Ramos (cell line): ENCODE results near the gene RBM4.

Source experiments
- in situ Hi-C: fragments of 300-500 bp; cut with MboI; formaldehyde crosslinking; loops from one replicate; pipeline ENCODE4 v1.14.3; 2022; ENCODE audit warnings: low sequenced_read_pairs; ENCODE audit not compliant: unreplicated experiment

Gene RBM4

DNA sequence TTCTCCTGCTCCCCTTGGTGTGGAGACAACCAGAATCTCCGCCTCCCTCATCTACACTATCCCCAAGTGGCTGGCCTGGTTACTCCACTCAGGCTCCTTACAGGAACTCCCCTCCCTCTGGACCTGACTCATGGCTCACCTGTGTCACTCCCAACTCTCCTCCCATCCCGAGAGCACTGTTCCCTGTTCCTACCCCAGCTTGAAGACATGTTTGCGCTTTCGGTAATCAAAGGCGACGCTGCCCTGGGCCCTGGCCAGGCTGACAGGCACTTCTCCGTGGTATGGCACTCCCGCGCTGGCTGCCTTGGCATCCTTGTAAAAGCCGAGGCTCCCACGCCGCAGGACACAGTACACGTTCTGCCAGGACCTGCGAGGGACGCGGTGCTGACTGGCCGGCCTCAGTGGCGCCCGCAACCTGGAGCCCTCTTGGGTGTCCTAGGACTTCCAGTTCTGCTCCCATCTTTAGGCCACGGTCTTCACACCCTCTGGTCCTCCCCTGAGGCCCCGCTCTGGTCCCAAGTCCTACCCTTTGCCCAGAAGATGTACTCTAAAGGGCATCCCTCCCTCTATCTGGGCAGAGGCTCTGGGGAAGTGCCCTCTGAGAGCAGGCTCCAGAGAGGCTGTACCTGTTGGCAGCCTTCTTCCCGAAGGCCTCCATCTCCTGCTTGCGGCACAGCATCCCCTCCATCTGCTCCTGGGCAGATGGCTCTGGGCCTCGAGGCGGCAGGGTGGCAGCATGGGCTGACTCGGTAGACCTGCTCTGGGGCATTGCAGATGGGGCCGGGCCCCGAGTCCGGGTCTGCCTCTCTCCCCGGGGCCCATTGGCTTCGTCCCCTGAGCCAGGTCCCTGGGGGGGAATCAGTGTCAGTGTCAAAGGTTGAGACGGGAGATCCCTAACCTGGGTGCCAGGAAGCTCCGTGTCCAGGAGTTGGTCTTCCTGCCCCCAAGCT is 48.6 kb downstream of the RBM4 start:
- in situ Hi-C loops: no loop called here

DNA sequence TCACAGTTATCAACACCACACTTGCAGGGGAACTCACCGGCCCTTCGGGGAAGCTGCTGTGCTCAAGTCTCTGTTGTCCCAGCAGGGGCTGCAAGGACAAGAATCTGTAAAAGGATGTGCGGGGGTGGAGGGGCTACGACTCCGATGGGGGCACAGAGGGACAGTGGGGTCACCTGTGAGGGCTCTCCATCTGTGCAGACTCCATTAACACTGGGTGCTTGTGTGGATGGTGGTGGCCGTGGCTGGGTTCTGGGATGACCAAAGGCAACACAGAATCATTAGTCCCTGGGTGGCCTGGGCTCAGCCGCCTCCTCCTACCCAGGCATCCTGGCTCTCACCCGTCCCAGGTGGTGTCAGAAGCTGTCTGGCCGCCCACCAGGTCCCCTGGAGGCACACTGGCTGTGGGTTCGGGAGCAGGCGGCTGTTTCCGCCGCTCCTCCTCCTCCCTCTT is 49.4 kb downstream of the RBM4 start:
- in situ Hi-C loops: no loop called here

DNA sequence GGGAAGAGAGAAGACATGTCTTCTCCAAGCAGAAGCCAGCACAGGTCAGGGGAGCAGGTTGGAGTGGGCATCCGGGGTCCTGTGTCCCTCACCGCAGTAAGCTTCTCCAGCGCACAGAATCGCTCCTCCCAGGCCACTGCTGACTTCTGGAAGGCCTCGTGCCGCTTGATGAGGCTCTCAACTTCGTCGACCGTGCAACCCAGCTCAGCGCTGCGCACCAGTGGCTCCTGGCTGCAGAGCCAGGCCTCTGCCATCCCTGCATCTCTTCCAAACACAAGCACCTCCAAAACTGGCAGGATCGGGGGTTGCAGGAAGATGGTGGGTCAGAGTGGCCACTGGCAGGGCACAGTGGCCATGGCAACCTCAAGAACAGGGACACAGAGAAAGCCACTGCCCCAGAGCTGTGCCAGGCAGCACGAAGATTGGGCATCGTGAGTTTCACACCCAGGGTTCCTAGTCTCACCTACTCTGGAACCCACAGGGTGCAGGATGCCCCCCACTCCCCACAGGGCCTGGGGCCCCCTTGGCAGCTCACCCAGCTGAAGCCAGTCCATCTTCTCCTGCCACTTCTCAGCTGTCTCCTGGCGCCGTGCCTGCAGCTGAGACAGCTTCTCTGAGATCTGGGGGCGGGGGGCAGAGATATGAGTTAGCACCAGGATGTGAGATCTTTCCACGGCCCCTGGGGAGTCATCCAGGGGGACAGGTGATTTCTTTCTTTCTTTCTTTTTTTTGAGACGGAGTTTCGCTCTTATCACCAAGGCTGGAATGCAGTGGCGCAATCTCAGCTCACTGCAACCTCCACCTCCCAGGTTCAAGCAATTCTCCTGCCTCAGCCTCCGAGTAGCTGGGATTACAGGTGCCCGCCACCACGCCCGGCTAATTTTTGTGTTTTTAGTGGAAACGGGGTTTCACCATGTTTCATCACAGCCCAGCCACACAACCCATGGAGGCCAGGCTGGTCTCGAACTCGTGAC is 50.3 kb downstream of the RBM4 start:
- in situ Hi-C loops: no loop called here

DNA sequence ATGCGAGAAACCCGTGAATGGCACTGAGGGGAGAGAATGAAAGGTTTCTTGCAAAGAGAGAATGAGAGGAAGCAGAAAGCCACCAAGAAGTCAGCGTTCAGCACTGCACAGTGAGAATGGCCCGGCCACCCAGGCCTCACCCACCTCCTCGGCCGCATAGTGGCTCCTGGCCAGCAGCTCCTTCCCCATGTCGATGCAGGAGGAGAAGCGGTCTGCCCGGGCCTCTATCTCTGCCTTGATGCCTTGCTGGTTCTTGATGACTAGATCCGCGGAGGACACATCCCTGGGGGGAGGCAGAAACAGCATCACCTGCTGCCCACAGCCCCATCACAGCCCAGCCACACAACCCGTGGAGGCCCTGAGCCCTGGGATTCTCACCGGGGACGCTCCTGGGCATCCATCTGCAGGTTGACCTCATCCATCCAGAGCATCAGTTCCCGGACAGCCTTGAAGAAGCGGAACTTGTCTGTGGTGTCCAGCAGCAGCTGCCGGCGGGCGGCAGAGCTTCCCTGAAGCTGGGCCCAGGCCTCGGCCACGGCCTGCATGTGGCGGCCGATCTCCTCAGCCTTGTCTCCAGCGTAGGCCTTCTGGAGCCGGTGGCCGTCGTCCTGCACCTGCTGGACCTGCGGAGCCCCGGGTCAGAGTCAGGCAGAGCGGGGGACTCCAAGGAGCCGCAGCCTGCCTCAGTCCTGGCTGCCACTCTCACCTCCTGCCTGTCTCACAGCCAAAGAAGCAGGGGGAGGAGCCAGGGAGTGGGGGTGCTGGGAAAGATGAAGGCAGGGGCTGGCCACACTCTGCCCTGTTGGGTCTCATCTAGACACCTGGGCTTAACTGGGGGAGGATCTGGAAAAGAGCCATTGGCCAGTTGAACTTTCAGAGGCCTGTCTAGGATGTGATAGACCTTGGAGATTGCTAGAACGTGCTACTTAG is 51.4 kb downstream of the RBM4 start:
- in situ Hi-C loops: loop anchor here (5.0 kb wide), 2 partner anchors 142 to 283 kb away; no protein-coding TSS in a partner anchor

DNA sequence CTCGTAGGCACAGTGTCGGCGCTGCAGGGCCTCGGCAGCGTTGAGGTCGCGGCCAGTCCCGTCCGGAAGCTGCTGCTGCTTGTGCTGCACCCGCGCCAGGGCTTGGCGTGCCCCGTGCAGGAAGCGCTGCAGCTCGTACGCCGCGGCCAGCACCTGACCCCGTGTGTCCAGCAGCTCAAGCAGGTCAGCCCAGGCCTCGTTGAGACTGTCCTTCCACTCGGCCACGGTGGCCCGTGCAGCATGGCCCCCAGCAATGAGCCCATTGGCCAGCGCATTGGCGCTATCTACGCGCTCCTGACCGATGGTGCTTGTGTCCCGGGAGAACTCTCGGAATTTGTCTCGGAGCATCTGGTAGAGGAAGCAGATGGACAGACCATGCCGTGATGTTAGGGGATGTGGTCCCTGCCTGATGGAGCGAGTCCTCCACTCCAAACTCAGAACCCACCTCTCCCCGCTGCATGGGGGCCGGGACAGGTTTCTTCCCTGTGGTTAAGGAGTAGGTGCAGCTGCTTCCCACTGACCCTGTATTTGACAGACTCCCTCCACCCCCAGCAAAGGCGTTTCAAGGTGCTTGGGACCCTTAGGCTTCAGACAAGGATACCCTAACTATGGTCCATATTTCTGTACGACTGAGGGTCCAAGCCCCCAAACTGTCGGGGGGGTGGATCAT is 52.9 kb downstream of the RBM4 start:
- in situ Hi-C loops: loop anchor here (5.0 kb wide), 2 partner anchors 141 to 284 kb away; no protein-coding TSS in a partner anchor

DNA sequence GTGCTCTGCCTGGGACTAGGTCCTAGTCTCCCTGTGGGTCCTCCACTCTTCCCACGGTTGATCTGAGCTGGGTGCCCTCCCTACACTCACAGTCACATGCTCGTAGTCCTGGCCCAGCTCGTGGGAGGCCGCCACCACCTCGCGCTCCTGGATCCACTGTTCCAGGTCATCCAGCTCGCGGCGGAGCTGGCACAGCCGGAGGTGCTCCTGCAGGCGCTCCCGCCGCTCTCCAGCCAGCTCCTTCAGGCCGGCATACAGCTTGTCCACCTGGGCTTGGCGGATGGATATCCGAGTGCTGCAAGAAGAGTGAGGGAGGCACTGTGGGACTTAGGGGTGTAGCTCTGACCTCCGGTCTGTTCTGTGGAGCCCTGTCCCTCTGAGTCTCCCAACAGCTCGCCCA is 53.9 kb downstream of the RBM4 start:
- in situ Hi-C loops: loop anchor here (5.0 kb wide), 2 partner anchors 140 to 285 kb away; no protein-coding TSS in a partner anchor

DNA sequence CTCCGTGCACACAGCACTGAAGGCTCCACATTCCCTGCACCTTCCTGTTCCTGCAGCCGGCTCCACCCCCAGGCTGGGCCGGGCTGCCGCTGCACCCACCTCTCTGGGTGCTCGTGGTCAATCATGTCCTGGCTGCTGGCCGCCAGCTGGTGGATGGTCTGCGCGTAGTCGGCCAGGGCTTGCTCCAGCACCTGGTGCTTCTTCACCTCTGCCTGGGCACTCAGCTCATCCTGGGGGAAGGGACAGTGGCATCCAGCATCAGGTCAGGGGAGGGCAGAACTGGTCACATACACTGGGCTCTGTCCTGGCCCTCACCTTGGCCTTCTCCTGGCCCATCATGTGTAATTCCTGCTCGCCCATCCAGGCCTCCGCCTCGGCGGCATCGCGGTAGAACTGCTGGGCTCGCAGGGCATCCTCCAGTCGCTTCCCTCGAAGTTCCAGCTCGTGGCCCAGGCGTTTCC is 54.4 kb downstream of the RBM4 start:
- in situ Hi-C loops: loop anchor here (5.0 kb wide), 2 partner anchors 139 to 286 kb away; no protein-coding TSS in a partner anchor

DNA sequence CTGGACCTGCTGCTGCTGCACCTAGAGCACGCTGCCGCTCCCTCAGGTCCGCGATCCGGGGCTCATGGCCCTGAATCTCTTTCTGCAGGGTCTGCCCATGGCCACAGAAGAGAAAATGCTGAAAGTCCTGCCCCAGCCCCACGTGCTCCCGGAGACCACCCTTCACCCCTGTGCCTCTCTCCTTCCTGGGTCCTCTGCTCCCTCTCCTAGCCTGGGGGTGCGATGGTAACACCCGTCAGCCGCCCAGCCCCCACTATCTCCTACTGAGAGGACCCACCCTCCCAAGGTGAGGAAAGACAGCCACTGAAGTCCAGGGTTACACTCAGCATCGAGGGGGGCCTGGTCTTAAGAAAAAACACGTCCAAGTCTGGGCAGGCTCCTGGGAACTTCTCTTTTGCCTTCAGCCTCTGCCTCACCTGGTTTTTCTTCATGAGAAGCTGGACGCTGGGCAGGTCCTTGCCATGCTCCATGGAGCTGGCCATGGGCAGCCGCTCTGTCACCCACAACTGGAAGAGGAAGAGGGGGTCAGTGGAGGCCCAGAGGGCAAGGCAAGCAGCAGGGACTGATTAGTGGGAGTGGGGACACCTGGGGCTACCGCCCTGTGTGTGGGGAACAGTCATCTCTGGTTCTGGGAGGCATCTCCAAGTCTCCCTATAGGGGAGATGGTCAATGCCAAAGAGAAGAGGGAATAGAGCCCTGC is 55.0 kb downstream of the RBM4 start:
- in situ Hi-C loops: loop anchor here (5.0 kb wide), 2 partner anchors 139 to 286 kb away; no protein-coding TSS in a partner anchor

DNA sequence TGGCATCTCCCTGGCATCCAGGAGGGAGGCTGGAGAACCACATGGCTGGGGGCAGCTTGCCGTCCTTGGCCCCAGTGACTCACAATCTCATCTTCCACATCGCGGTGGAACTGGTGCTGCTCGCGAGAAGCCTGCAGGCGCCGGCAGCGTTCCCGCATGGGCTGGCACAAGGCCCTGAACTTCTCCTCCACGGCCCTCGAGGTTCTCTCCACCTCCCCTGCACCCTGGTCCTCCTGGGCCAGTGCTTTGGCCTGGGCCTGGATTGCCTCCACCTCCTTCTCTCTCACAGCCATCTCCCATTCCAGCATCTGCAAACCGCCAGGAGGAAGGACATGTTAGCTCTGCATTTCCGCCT is 55.5 kb downstream of the RBM4 start:
- in situ Hi-C loops: loop anchor here (5.0 kb wide), 2 partner anchors 138 to 287 kb away; no protein-coding TSS in a partner anchor

DNA sequence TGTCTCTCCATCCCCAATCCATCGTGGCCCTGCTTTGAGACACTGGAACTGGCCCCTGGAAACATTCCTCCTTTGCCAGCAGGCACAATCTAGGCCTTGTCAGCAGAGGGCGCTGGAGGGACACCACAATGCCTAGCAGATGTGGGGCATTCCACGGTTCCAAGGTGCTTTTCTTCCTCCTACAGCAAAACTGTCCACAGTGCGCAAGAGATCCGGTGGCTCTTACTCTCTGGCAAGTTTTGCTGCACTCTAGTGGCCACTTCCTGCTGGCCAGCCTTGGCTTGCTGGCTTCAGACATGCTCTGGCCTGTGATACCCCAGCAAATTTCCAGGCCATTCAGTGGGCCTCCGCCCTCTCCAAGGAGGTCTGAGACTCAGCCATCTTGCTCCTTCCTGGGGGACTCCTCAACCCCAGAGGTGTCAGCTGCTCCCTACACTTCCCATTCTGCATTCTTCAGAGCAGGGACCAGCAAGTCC is 56.3 kb downstream of the RBM4 start:
- in situ Hi-C loops: loop anchor here (5.0 kb wide), 2 partner anchors 138 to 287 kb away; no protein-coding TSS in a partner anchor
